DND-41 (cell line): ENCODE measurements around the gene C6orf15.

Source experiments
- EZH2 ChIP-seq: IDR thresholded peaks from 3 replicates; pipeline ENCODE4 v1.6.1; 2012; ENCODE audit warnings: borderline replicate concordance, low read depth, mild to moderate bottlenecking, moderate library complexity, low read length, inconsistent platforms; ENCODE audit not compliant: severe bottlenecking
- TF ChIP-seq, protein P1 (sequence below): IDR thresholded peaks from 2 replicates; pipeline ENCODE4 v1.5.1; 2012; ENCODE audit warnings: borderline replicate concordance, low read length, moderate library complexity, mild to moderate bottlenecking; ENCODE audit not compliant: poor library complexity, severe bottlenecking; ENCODE audit errors: extremely low read depth

DNA sequence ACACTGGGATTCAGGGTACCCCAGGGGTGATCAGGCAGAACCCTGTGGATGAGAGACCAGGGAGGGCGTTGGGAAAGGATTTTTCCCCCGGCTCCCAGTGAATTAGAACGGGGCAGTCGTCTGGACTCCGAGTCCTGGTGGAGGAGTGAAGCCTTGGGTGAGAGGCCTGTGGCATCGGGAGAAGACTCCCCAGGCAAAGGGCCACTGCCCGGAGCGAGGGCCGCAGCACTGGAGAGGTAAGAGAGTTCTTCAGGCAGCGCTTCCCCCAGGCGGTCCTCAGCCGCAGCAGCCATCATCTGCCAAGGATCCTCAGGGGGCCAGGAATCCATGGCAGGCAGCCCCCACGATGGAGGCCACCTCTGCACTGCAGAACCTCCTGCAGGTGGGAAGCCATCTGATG lies 663 bp downstream of the C6orf15 start:
- TF ChIP-seq, protein P1, sequence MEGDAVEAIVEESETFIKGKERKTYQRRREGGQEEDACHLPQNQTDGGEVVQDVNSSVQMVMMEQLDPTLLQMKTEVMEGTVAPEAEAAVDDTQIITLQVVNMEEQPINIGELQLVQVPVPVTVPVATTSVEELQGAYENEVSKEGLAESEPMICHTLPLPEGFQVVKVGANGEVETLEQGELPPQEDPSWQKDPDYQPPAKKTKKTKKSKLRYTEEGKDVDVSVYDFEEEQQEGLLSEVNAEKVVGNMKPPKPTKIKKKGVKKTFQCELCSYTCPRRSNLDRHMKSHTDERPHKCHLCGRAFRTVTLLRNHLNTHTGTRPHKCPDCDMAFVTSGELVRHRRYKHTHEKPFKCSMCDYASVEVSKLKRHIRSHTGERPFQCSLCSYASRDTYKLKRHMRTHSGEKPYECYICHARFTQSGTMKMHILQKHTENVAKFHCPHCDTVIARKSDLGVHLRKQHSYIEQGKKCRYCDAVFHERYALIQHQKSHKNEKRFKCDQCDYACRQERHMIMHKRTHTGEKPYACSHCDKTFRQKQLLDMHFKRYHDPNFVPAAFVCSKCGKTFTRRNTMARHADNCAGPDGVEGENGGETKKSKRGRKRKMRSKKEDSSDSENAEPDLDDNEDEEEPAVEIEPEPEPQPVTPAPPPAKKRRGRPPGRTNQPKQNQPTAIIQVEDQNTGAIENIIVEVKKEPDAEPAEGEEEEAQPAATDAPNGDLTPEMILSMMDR, result no peak
- TF ChIP-seq EZH2, result no peak
